Retinal pigment epithelial cell (primary cell): Measurements from ENCODE around the gene EPHA1.

Source experiments
- DNase-seq: peaks from one replicate; pipeline ENCODE4 v3.0.0-alpha.2; 2010; ENCODE audit warnings: low read depth
- H3K4me3 ChIP-seq: 2 replicates; pipeline ENCODE4 v1.5.1; 2011; ENCODE audit warnings: mild to moderate bottlenecking, low read length, control low read depth, moderate library complexity
- CTCF ChIP-seq: conservative IDR thresholded peaks from 2 replicates; pipeline ENCODE4 v1.5.1; 2011; ENCODE audit warnings: low read depth, low read length, control low read depth, inconsistent platforms

Gene EPHA1

GRCh38 chr7:143375298-143376034 lies 33.2 kb downstream of the EPHA1 start:
- no peak overlapping the region for H3K4me3 ChIP-seq
- no peak for DNase-seq
- TF ChIP-seq CTCF = no peak

GRCh38 chr7:143374561-143374960 lies 34.1 kb downstream of the EPHA1 start:
- TF ChIP-seq CTCF = no peak
- no peak for DNase-seq
- H3K4me3 ChIP-seq = no peak overlapping the region

GRCh38 chr7:143373255-143373794 lies 35.3 kb downstream of the EPHA1 start:
- DNase-seq = no peak
- no peak overlapping the region for H3K4me3 ChIP-seq
- TF ChIP-seq CTCF = no peak

- H3K4me3 ChIP-seq = no peak overlapping the region
- DNase-seq = no peak
- no peak for TF ChIP-seq CTCF
These were observed 36.6 kb downstream of the EPHA1 start for GRCh38 chr7:143372070-143372469.

GRCh38 chr7:143369678-143370651 lies 38.7 kb downstream of the EPHA1 start:
- no peak for DNase-seq
- no peak for TF ChIP-seq CTCF

GRCh38 chr7:143368387-143368786 lies 40.3 kb downstream of the EPHA1 start:
- no peak overlapping the region for H3K4me3 ChIP-seq
- TF ChIP-seq CTCF = no peak
- DNase-seq = no peak

More at GRCh38 chr7:143369678-143370651, 38.7 kb downstream of the EPHA1 start:
- no peak overlapping the region for H3K4me3 ChIP-seq
